Activated CD8-positive, alpha-beta memory T cell treated with anti-CD3 and anti-CD28 coated beads for 48 hours (primary cell): ENCODE data around the gene ARSG.
"Not testable (repeated sequence)": the region's sequence is repeated elsewhere in the genome, so short reads cannot be mapped to it uniquely, and the experiment has no call there.

Experiments used
- DNase-seq, 3 experiments: peaks; one replicate each; pipeline ENCODE4 v3.0.0-alpha.2; 2020; ENCODE audit warnings: low read depth in 2 of 3, low spot score in 2 of 3

The ARSG gene

DNA sequence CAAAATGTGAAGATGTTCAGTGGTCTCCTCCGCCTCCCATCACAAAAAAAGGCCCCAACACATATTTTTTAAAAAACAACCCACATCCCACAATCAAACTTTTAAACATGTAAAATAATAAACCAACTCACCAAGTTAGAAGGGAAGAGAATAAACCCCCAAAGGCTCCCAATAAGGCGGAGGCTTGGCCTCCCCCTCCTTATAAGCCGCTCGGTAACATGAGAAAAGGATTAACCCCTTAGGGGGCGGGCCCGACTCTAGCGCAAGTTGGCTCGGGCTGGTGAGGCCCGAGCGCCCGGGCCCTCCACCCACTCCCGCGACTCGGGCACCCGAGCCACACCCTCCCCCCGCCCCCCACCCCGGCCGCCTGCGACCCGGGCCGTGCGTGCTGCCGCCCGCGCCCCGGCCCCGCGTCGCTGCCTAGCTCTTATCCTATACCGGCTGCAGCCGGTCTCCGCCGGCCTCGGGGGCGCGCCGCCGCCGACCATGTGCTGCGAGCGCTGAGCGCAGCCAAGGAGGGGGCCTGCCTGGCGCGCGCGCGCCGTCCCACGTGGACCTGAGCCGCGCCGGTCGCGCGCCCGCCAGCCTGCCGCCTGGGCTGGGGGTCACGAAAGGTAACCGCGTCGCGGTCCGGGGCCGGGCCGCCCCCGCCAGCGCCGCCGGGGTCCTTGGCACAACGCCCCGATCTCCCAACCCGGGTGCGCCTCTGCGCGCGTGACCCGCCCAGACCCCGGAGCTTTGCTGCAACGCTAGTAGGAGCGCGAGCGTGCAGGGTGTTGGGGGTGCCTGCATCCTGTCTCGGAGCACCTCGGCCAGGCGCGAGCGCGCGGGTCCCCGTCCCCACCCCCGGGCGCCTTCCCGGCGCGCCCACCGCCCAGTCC lies at the start of gene ARSG, which contains the start of gene SLC16A6:
ARSG (plus strand) TSS at position 541 of the 881 bp plus-strand sequence. CDS start 15,999 bp downstream, outside the sequence.
SLC16A6 (minus strand) TSS at position 173 of the 881 bp plus-strand sequence. CDS start 12,807 bp downstream, outside the sequence.
- peak; percentile 55 to 76 (median 67) for DNase-seq

DNA sequence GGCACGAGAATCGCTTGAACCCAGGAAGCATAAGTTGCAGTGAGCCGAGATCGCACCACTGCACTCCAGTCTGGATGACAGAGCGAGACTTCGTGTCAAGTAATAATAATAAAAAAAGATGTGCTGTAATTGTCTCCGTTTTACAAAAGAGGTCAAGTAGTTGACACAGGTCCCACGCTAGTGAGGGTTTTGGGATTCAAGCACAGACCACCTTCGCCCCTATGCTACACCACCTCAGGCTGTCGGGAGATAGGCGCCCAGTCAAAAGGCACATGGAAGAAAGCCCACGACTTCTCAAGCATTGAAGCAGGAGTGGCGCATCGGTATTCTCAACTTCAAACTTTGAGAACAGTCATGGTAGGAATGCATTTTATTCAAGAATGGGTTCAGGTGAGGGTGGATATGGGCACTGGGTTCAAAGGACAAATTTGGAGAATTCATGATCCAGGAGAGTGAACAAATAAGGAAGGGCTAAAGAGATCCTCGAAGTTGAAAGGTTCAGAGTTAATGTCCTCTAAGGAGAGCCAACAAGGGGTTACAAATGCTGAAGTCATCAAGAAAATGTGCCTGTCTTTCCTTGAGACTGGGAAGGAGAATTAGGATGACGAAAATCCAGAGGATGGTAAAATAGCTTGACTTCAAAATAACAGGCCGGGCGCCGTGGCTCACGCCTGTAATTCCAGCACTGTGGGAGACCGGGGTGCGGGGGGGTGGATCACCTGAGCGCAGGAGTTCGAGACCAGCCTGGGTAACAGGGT lies 44.8 kb upstream of the ARSG start:
- DNase-seq: no peak

DNA sequence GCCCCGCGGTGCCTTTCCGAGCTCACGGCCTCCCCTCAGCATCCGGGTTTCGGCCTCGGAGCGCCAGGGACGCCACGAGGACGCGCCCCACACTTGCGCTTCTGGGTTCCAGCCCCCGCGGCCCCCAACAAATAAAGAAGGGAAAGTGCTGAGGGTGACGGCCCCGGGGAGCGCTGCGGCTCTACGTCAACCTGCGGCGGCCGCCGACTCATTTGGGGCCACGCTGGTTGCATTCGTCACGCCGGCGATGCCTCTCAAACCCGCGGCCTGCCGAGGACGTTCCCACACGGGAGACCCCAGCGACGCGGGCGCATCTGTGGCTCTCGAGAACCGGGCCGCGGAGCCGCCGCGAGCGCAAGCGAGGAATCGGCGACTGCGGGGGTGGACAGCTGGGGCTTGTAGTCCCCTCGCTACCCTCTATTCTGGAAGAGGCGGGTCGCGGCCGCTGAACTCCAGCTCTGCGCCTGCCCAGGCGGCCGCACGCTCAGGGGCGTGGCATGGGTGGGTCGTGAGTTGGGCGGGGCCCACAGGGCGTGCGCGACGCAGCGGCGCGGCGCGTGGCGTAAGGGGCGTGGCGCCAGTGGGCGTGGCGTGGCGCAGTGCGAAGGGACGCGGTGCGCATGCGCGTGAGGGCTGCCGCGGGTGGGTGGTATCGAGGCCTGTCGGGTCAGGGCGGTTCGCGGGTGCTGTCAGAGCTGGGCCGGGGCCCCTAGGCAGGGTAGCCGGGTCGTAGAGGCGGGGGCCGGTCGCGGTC lies 43.7 kb upstream of the ARSG start, which contains the start of gene AMZ2:
AMZ2 (plus strand) TSS at position 599 of the 754 bp plus-strand sequence. CDS start 2,145 bp downstream, outside the sequence.
- DNase-seq: peak; percentile 98 to 99 (median 98)

DNA sequence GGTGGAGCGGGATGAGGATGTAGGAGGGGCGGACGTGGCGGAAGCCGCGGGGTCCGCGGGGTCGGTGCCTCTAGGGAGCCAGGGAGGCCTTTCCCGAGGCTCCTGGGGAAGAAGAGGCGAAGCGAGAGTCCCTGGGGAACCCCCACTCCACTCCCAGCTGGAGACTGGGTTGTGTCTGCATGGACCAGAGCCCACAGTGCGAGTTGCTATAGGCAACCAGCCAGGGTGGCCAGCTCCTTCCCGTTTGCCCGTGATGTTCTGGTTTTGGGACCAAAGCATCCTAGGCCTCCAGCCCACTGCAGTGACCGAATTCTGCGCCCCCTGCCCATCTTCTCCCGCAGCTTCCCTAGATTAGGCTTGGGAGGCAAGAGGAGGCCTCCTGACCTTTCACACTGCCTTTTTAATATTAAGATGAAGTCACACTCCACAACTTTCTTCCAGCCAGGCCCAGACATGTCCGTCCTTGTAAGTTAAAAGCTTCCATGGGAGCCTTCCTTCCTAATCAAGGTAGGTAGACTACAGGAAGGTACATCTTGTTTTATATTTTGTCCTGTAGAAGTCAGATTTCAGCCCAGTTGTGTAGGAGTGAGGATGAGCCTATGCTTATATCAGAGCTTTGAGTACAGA lies 43.0 kb upstream of the ARSG start:
- DNase-seq: no peak

DNA sequence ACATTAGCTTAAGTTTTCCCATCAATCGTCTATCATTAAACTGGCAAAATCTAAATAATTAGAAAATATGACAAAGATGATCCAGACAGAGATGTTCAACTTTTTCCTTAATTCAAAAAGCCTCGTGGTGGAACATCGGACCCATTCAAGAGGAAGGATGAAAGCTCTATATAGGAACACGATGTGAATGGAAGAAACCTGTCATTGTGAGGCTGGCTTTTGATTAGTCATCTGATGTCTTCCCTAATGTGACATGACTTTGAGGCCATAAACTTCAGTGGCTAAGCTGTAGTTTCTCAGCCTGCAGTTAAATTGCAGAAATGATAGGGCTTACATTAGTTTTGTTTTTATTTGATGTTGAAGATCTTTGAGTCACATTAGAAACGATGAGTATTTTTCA lies 42.4 kb upstream of the ARSG start:
- DNase-seq: no peak

DNA sequence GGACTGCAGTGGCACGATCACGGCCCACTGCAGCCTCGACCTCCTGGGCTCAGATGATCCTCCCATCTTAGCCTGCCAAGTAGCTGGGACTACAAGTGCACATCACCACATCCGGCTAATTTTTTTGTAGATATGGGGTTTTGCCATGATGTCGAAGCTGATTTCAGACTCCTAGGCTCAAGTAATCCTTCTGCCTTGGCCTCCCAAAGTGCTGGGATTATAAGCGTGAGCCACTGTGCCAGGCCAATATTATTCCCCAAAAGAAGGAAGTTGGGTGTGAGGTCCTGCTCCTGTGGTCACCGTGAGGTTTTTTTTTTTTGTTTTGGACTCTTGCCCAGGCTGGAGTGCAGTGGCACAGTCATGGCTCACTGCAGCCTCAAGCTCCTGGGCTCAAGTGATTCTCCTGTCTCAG lies 41.9 kb upstream of the ARSG start:
- DNase-seq: no peak

DNA sequence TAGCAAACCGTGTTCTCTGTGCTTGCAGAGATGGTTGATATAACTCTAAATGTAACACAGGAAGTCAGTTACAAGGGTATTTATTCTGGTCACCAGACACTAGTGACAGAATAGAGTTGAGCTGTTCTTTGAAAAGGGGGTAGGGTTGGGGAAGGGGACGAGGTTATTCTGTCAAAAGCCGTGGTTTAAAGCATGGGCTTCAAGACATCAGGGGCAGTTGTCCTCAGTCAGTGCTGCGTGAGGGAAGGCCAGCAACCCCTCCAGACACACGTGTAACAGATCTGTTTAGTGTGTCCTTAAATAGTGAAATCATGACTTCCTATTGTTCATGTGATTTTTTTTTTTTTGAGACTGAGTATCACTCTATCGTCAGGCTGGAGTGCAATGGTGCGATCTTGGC lies 37.9 kb upstream of the ARSG start:
- not testable (repeated sequence) for DNase-seq

DNA sequence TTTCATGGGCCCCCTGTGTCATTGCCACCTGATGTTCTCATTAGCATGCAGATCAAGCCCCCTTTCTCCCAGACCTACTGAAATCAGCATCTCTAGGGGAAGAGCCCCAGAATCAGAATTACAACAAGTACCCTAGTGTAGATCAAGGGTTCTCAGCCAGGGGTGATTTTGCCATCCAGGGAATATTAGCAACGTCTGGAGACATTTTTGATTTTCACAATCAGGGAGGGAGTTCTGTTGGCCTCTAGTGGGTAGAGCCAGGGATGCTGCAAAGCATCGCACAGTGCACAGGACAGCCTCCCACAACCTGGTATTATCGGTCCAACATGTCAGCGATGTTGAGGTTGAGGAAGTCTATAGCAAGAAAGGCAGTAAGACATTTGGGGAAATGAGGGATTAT lies 36.1 kb upstream of the ARSG start:
- no peak for DNase-seq

DNA sequence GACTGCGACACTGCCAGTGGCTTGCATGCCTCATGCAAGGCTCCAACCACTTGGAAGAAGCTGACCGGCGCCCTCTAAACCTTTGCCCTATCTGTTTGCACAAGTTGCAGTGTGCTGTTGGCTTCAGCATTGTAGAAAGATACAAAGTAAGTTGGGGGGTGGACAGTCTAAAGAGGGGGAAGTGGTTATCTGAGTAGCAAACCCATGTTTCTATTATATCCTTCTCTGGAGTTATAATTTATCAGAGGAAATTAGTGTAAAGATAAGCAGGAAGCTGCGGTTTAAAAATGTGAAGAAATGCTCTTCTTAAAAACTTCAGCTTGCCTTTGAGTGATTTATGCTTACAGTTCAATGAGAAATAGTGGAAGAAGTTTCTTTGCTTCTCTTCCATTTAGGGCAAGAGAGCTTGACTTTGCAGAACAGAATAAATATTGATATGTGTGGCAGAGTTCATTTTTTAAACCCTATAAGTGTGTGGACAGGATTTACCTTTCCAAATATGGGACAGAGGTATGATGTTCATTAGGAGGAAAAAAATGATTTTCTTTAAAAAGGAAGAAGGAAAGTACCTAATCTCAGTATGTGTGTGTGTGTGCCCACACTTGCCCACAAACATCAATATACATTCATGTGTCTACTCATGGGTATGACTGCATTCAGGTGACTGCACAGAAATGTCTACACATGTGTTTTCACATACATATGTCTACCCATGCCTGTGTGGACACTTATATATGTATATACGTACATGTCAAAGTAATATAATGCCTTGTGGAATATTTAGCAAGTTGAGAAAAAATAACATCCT lies 35.4 kb upstream of the ARSG start:
- DNase-seq: no peak

DNA sequence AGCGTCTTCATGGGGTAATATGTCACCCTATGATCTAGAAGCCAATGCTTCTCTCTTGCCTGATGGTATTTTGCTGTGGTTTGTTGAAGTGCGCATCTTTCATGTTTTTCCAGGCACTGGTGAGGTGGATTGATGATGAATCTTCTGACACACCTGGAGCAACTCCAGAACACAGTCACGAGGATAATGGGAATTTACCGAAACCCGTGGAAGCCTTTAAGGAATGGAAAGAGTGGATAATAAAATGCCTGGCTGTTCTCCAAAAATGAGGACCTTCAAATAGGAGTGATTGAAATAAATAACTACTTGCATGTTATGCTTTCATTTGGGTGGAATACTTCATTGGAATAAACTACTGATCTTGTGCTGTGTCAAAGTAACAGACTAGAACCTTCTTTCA lies 34.6 kb upstream of the ARSG start:
- DNase-seq: not testable (repeated sequence)

DNA sequence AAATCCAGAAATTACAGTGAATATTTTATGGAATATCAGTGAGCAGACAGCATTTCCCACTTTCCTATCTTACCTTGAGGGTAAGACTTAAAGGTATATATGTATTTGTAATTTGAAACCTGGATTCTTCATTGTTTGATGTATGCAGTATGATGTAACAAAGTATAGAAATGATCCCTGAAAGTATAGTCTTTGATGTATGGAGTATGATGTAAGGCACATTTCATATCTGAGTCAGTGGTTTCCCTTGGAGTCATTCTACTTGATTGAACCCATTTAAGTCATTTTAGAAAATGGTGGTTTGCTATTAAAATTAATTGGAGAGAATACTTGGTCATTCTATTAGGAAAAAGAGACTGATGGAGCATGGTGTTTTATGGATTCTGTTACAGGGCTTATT lies 33.4 kb upstream of the ARSG start:
- DNase-seq: no peak

DNA sequence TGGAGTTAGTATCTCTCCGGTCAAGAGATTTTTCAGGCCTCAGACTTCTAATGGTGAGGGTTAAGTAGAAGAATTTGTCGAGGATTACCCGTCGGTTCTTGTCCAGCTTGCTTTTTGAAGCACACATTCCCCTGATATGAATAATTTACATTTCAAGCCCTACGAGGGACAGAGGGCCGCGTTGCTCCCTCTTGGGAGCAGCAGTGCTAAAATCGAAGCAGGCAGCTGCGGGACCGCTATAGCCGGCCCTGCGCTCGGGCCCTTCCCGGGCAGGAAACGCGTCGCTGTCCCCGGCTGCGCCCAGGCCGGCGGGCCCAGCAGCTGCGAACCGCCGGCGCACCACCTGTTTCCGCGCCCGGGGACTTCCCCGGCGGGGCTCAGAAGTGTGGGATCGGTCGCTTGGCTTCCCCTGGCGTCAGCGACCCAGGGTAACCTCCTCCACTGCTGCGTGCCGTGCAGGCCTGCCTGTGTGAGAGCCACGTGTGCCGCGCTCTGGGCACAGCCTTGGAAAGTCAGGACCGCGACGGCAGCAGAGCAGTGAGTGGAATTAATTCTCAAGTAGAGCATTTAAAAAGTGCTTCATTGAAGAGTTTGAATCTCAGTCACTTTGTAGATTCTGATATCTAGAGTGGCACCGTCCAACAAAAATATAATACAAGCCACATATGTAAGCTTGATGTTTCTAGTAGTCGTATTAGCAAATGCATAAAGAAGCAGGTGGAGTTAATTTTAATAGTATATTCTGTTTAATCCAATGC lies 32.2 kb upstream of the ARSG start:
- peak in 2 of 3 experiments; percentile 33 to 66 for DNase-seq

DNA sequence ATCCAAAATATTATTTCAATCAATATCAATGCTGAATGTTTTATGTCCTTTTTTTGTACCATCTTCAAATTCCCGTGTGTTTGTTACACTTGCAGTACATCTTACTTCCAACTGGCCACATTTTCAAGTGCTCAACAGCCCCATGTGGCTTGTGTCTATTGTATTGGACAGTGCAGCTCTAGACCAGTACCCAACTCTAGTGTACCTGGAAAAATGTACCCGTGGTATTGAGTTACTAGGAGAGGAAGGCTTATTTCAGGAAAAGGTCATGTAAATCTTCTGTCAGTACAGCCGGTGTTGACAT lies 31.7 kb upstream of the ARSG start:
- DNase-seq: not testable (repeated sequence)

DNA sequence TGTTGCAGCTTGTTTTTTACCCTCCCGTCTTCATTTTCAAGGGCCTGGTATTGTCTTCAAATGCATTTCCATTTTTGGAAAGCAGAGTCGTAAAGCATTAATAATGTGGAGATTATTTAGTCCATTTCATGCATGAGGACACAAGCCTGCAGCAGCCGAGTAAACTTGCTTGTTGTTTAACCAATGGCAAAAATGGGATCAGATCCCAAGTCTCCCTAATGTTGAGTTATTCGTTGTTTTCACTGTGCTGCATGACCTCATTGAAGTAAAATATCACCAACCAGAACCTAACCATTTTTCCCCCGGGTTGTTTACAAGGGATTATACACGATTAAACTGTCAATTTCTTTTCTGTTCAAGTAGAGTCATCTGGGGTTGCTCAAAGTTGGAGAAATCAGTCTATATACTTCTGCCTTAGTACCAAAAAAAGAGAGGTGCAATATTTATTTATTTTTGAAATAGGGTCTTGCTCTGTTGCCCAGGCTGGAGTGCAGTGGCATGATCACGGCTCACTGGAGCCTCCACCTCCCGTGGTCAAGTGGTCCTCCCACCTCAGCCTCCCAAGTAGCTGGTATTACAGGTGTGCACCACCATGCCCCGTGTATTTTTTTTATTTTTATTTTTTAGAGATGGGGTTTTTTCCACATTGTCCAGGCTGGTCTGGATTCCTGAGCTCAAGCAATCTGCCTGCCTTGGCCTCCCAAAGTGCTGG lies 31.1 kb upstream of the ARSG start:
- DNase-seq: no peak

DNA sequence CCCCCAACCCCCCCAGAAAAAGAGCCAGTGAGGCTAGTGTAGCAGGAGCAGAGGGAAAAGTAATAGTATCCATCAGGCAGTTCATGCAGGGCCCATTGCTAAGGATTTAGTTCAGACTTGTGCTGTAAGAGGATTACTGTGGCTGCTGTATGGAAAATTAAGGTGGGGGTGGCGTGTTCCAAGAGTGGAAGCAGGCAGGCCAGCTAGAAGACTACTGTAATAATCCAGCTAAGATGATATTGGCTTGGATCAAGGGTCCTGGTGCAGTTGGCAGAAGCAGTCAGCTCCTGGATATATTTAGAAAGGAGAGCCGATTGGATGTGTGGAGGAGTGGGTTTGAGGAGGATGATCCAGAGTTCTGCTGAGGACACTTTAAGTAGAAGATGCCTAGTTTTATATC lies 28.8 kb upstream of the ARSG start:
- not testable (repeated sequence) for DNase-seq

DNA sequence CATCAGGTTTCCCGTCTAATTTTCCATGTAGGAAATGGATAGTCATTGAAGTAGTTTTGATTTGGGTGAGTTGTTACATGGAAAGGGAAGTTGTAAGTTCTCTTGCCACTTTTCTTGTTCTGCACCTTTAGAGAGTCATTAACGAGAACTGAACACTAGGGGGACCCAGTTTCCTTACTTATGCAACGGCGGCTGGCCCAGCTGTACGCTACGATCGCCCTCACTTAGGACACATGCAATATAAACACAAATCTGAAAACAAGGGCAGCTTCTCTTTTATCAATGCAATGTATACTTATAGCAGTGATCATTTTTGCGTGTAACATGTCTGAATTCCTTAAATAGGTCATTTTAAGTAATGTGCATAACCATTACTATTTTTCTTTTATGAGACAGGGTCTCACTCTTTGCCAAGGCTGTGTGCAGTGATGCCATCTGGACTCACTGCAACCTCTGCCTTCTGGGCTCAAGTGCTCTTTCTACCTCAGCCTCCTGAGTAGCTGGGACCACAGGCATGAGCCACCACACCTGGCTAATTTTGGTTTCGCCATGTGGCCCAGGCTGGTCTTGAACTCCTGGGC lies 28.1 kb upstream of the ARSG start:
- not testable (repeated sequence) for DNase-seq

DNA sequence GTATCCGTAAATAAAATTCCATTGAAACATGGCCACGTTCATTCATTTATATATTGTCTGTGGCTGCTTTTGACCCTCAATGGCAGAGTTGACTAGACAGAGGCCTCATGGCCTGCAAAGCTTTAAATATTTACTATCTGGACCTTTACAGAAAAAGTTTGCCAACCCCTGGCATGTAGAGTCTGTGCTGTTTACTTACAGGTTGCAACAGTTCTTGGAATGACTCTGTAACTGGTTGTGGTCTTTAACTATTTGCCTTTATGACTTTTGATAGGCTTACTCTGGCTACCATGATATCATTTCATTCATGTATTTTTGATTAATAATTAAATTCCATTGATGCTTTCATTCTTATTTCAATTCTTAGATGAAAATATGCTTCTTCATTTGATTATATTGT lies 25.5 kb upstream of the ARSG start:
- DNase-seq: not testable (repeated sequence)

DNA sequence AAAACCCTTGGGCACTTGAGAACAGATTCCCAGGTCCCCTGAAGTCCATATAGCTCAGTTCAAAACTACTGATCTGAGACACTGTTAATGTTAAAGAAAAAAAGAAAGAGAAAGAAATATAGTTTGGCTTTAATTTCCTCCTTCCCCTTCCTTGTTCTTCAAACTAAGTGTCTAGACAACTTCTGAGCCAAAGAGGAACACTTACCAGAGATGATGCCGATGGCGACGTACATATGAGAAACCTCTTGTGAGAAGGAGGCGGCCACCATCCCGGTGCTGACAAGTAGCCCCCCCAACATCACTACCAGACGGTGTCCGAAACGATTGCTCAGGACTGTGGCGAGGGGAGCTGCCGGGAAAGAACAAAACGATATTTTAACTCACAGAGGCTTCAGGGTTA lies 17.6 kb upstream of the ARSG start:
- DNase-seq: no peak
